SHP77 treated with DMSO at 0.1 percent for 48 hours (cell line): Measurements from ENCODE around the gene CMSS1.
A peak's percentile ranks its signal among the peaks of the same experiment; 100 is the strongest.

Experiments used
- DNase-seq: peaks from one replicate; lab custom pipeline; 2025; lab: John Stamatoyannopoulos, UW

Gene CMSS1

DNA sequence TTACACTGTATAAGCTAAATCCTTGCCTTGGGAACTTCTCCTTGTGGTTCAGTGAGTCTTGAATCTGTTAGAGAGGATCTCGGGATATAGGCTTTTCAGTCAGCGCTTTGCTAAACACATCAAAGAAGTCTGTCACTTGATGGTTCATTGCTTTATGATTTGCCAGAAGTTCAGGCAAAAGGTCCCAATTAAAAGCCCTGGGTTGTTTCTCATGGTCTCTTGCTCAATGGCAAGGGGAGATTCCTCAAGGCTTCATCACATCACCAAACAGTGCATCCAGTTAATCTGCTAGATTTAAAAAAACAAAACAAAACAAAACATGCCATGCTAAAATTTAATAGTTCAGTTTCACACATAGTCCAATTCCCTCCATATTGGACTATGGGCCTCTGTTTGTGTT, 181.9 kb downstream of the CMSS1 start:
- DNase-seq, result no peak

DNA sequence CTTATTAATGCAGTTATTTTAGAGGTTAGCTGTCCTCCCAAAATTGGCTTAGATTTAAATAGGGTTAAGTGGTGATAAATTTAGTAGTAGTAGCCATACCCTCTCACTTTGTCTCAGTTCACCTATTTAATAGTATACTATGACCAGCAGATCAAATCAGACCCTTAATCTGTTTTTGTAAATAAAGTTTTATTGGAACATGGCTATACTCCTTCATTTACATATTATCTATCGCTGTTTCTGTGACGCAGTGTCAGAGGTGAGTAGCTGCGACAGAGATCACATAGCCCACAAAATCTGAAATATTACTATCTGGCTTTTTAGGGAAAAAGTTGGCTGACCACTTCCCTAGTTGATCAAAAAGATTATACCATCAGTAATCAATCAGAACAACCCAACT, 183.4 kb downstream of the CMSS1 start:
- DNase-seq, result no peak

DNA sequence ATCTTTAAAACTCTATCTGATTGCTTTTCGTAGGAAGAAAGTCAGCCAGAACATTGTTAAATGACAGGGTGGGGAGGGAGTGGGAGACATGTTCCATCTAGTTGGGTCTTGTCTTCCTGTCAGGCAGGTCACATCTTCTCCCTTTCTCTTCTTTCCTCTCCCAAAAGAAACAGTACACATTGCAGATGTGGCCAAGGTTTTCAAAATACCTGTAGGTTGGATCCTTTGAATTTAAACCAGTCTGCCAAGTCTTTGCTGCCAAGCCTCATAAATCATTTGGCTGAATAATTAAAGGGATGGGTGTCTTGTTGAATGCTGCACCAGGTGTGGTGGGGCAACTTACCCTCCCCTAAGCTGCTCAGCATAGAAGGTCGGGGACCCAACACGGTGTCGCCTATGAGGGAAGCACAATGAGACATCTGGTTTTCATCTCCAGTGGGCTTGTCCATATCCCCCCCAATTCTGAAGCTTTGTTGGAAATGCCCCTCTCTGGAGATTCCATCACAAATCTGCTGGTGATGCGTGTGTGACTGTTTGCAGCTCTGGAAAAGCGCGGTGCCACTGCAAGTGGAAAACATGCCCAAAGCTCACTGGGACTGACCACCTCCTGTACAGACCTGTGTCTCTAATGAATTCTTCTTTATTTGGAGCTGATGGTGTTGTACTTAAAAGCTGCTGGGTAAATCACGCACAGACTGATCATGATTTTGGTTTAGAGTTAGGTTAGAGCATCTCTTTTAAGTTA, 184.0 kb downstream of the CMSS1 start:
- no peak for DNase-seq

DNA sequence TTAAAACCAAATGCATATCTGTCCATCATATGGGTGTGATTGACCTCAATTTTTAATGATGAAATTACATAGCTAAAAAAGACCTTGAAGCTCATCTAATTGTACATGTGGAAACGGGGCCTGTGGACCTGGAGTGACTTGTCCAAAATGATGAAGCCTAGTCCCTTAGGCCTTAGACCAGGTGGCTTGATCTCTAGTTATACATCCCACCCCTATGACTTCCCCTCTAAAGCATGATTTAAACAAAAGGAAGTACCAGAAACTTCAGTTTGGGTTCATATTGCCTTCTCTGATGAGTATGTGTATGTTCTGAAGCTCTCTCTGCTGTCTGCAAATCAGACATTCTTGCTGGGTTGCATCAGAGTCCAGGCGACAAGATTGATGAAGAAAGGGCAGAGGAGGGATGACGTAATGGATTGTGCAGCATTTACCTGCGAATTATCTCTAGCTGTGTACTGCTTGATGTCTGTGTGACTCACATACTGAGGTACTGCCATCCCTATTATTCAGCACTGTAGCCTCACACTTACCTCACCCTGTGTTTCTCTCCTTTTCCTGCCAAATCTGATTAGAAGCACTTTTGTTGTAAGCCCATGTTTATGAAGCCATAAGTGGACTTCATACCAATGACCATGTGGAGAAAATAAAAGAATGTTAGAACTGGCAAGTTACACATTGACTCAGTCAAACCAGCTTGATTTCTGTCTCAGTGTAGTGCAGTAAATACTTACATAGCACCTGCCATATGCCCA, 185.1 kb downstream of the CMSS1 start:
- peak; percentile 8 for DNase-seq

DNA sequence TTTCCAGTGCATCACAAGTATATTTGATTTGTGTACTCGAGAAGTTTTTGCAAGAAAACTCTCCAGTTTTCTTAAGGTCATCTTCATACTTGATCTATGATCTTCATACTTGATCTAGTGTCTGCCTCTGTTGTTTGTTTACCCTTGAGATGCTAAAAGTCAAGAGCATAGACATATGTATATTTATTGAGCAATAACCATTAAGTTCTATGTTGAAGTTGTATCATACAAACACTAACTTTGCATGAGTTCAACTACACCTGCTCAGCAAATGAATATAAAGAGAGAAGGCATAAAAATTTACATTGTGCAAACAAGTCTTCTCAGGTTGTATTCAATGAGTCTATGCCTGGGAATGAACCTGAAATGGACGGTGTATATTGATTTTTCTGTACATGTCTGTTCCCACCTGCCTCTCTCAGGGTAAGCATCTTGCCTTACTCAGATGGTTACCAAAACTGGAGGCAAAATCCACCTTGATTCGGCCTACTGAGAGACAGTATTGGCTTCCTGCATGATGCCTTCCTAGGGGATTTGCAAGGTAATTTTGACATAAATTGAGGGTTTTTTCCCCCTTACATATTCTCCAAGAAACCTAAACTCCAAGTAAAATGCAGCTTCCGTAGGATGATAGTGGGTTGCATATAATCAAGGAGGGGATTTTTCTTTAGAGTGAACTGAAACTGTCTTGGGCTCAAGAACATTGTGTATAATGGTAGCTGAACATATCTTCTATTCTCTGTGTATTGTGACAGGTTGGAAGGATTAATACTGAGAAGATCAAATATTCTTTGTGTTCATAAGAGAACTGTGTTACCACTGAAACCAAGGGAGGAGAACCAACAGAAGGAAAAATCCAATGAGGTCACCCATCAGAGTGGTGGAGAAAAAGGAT, 186.2 kb downstream of the CMSS1 start:
- no peak for DNase-seq

DNA sequence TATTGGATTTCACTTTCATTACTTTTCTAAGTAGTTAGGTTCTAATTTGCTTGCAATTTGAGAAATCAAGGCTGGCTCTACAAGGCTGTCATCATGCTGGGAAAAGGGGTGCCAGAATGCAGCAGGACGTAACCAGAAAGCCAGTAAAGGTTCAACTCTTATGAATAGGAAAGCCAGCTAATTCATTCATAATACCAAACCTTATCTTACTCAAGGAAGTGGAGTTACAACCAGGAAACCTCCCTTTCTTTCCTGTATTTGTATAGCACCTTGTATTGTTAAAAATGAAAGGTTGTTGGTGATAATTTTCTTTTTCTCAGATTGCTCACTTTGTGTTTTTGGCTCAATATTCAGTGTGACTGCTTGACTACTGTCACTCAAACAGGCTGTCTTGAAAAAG, 187.3 kb downstream of the CMSS1 start:
- no peak for DNase-seq

DNA sequence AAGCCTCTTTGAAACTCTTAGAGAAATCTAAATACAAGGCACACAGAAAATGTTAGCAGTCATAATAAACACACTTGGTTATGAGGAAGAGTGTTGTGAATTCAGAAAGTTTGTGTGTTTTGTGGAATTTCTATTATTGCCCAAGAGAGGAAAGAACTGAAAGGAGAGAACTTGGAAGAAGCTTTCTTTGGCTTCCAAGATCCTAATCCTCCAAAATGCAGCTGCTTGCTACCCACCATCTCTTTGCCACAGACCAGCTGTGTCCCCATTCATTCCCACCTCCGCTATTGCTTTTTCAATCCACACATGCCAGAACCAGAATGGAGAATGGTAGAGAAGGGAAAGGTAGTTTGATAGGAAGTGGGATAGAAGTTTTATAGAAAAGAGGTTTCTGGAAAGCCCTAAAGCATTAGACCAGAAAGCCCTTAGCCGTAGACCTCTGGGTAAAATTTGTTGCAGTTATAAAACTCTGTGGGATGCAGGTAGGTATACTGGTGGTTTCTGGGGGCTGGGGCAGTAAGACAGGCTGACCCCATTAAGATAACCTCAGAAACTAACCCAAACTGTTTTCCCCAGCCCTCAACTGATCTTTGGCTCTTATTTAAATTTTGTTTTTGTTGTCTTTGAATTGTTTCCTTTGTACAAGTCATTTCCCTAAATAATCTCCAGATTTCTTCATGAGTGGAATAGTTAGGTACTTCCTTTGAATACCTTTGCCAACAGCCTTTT, 188.2 kb downstream of the CMSS1 start:
- no peak for DNase-seq

DNA sequence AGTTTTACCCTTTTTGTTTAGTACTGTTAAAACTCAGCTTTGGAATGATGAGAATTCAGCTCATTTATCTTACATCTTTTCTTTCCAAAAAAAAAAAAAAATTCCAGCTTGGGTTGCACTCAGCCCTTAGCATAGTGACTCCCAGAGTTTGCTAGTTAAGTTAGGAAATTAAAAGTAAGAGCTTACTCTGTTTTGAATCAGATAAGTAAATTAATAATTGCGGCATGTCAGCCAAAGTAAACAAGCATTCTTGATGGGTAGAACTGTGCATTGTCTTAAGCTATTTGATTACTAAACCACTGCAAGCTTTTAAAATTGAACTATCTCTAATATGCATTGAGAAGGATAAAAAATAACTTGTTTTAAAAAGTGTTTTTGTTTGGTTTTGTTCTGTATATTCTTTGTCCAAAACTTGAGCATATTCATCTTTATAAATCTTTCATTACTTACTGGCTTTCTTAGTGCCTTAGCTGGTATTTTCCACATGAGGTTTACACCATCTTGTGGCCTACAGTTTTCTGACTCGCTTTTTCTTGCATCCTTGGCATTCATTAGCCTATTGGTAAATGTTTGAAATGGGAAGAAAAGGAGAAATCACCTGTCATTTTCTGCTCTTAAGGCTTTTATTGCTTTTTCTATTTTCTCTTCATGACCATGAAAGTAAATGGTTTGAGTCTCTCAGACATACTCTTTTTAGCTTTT, 189.1 kb downstream of the CMSS1 start:
- DNase-seq, result no peak

DNA sequence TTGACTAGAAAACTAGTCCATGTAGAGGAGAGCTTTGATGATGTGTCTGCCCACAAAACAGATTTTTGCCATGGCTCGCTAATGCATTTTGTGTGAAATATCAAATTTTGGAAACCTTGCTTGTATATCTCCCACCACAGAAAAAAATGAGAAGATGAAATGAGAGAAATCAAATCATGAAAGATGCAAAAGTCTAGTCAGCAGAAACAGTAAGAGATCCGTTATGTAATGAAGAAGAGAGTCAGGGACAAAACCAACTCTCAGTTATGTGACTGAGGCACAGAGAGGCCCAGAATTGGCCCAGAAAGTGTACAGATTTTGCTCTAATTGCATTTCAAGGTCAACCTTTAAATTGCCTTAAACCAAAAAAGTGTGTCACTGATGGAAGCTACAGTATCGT, 189.7 kb downstream of the CMSS1 start:
- DNase-seq, result no peak

DNA sequence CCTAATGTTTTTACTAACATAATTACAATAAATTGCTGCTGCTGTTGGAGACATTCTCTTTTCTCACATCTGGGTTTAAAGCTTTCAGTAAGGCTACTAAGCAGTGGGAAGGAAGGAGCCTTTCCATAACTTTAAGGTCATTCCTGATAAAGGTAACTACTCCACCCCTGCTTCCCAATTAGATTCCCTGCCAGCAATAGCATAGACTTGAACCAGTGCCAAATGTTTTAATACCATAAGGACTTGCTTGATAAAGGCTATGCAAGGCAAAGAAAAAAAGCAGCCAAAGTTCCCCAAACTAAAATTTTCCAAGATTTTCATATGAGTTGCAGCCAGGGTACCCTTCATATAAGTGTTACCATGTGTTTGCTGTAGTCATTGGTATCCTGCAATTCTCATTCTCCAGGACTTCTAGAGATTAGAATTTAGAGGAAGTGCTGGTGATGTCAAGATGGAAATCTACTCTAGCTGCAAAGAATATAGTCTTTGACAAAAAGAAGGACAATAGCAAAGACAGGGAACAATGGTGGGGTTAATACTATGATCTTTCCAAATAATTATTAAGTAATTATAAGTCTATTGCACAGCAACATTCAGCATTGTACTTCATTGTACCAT, 190.5 kb downstream of the CMSS1 start:
- DNase-seq, result no peak

DNA sequence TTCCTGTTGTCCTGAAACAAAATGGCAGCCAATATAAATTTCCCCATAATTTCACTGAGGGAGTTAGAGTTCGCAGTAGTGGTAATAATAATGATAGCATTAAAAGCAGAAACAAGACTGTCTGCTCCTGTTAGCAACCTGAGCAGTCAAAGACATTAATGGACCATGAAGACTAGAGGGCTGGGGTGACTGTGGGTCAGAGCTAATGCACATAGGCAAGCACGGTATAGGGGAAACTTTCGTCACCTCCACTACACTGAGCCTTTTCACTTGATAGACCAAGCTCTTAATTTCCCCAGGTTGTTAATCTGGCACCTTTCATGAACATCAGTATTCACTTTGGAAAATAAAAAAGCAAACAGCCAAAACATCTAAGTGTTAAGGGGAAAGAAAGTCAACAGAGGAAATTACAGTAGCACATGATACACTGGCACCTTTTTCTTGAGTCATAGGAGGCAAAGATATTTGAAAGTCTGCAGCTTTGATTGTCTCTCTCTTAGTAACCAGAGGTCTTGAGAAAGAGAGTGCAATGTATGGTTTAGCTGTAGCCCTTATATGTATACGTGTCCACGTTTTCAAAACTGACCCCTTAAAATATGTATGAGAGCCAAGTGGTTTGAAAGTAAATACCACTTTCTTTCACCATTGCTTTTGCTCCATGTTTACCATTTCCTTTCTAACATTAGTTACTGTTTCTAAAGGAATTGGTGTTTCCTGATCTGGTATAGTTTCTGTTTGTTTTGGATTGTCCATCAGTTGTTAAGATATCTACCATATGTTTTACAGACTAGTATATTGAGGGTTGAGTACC, 191.8 kb downstream of the CMSS1 start:
- DNase-seq, result no peak

DNA sequence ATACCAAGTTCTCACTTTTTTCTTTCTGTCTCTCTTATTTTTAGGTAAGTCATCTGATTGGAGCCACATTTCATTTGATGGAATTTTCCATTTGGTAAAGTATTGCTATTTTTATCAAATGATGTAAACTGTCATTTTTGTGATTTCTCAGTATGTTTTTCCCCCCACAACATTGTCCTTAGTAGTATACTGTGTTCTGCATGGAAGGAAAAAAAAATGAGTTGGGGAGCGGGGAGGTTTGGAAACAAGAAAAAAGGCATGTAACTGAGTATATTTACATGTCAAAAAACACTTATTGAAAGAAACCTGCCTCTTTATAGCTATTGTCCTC, 192.4 kb downstream of the CMSS1 start:
- DNase-seq, result no peak

DNA sequence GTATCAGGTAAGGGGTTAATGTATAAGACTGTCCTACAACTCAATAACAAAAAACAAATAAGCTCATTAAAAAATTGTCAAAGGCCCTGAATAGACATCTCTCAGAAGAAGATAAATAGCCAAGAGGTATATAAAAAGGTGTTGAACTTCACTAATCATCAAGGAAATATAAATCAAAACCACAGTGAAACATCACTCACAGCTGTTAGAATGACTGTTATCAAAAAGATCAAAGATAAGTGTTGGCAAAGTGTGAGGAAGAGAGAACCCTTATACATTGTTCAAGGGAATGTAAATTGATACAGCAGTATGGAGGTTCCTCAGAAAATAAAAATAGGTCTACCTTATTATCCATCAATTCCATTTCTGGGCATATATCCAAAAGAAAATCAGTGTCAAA, 201.1 kb downstream of the CMSS1 start:
- DNase-seq, result no peak

DNA sequence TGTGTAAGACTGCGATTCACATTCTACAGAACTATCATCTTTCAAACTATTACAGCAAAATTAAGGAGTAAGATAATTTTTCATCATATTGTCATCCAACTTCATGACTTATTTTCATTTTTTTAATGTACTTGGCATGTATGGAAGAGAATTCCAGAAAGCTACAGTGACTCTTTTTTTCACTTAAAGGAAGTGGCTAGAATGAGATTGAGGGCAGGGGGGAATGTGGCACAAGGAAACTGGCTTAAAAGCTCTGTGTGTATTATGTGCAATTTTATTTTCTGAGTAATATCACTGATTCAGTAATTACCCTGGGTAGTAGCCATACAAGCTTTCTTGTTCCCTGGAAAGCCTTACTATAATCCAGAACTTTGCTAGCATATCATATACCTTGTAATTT, 202.1 kb downstream of the CMSS1 start:
- no peak for DNase-seq

DNA sequence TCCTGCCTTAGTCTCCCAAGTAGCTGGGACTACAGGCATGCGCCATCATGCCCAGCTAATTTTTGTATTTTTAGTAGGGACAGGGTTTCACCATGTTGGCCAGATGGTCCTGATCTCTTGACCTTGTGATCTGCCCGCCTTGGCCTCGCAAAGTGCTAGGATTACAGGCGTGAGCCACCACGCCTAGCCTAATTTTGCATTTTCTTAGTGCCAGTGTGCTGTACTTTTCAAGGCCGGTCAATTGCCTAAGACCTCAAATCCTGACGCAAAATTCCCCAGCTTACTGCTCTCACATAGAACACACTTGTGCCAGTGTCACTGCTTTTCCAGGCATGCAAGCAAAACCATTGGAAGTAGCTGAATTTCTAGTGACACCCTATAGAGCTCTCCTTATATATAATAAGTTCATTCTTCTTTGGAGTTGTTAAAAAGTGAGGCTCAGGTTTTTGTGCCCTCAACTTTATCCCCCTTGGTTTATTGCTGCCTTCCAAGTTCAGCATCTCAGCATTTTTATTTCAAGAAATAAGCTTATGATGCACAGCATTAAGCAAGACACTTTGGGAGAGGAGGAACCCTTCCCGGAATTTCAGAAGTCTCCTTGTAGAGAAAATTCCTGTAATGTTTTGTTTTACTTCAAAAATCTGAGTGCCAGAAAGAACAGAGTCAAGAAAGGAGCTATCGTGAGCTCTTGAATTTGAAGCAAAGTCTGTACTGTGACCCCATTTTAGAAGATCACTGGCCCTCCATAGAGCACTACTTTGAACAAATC, 203.4 kb downstream of the CMSS1 start:
- no peak for DNase-seq

DNA sequence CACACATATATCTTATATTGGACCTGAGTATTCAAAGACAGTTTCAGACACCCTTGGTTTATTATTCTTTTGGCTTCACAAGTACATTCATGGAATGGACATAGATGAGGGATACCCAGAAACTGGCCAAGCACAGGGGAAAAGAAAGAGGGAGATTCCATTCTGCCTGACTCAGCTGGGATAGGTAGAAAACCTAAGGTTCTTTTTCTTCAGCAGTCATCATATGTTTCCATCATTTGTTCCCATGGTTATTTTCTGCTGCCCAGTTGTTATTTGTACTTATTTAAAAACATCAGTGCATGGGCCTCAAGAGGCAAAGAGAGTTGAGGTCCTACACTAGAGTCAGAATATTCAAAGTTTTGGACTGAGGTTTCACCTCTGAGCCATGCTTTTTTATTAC, 204.8 kb downstream of the CMSS1 start:
- DNase-seq, result no peak

DNA sequence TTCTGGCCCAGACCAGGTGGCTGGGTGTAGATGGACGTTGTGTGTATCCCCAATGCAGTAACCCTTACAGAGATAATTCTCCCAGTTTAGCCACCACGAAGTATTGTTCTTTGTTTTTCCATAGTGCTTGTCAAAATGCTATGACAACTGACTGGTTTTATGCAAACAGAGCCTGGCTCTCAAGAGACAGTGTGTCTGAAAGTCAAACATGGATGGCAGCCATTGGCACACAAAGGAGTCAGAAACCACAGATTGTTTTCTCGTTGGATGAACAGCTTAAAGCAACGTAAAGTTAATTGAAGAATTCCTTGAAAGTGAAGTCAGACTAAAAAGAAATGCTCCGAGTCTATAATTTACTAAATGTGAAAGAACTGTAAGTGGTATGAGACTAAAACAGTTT, 205.5 kb downstream of the CMSS1 start:
- DNase-seq, result peak; percentile 68

DNA sequence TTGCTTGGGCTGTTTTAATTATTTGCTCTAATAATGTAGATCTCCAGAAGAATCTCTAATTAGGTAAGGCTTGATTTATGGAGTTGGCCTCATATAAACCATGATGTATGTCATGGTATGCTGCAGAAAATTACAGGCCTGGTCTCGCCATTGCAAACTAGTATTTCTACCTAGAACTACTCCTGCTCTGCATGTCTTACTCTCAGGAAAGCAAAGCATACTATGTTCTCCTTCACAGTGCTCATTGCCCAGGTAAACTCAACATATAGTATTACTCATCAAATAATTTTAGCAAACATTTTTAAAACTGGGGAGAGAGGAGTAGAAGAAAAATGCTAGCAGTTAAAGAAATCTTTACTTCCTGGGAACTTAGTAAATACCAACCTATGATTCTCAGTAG, 205.9 kb downstream of the CMSS1 start:
- no peak for DNase-seq

DNA sequence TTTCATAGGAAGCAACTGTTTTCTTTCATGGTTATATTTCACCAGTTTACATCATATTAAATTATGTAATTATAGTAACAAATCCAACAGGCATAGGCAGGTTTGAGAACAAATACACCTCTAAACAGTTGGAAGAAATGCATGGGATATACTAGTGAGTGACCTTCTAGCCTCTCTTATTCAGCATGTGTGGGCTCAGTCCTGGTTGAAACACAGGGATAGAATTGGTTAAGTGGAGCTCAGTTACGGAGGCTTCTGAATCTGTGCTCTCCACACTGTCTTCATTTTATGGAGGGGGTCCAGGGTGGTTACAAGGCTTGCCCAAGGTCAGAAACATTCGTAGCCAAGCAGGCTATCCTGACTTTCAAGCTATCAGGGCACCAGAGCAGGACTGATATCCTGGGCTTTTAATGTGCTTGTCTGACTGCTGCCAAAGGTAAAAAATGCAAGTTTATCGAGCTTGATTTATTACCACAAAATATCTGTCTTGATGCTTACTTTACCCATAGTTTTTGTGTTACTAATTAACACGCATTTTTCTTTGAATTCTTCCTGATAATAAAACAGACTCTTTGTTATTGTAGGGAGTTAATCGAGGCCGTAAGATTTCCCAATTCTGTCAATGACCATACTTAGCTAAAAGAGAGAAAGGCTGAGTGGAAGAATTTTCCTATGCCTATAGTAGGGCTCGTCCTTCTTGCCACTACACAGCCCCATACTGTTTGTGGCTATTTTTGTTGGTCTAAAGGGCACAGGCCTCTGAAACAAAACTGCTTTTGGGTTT, 207.1 kb downstream of the CMSS1 start:
- no peak for DNase-seq
